ENCODE data around the gene IL12B. TPM values are rescaled to one million over a fixed set of nuclear protein-coding genes. Genes with fewer than 3 reads are reported as not detected.
"Not testable (repeated sequence)": the region's sequence is repeated elsewhere in the genome, so short reads cannot be mapped to it uniquely, and the experiment has no call there.

The IL12B gene
- 0.05 TPM in 1 of 2 replicates, not detected in the other for total RNA-seq (2014; rRNA removed; shearing (Covaris generic))

DNA sequence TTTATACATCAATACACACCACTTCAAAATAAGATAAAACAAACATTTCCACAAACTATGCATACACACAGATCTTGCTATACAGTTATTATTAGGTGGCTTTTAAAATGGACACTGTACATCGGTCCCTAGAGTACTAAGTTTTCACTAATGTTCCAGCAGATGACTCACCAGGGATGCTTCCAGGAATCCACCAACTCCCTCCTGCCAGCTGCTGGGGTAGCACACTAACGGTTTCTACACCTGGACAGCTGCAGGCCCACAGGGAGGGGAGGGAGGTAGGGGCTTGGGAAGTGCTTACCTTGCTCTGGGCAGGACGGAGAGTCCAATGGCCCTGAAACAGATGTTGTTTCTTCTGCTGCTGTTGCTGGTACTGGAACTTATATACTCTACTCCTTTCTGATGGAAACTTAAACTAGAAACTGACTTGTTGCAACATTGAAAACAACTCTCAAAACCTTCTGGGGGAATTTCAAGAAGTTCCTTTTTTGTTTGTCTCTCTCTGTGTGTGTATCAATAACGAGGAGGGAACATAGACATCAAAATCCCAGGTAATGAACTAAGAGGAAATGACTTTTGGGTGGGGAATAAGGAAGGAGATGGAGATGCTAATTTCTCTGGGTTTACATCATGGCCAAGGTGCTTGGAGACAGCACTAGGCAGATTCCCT lies at the start of gene IL12B:
Gene IL12B (minus strand): TSS at position 357 of the 670 bp plus-strand sequence. CDS start 3,705 bp downstream, outside the sequence.
- no peaks in the 10 kb centered on the region for H3K27me3 ChIP-seq (replicated peaks)
- no peak within 1 kb of the TSS for H3K4me3 ChIP-seq
- H3K4me1 ChIP-seq (replicated peaks) = peaks cover 26% of the 10 kb centered on the region
- peak in 1 of 2 experiments; percentile 47 for DNase-seq (ENCODE audit: low read depth in 1 of 2, low spot score in 2 of 2)
- no peaks in the 10 kb centered on the region for H3K36me3 ChIP-seq
- H3K27ac ChIP-seq = no peak within 1 kb of the TSS
- no peaks in the 10 kb centered on the region for H3K9me3 ChIP-seq (replicated peaks)

DNA sequence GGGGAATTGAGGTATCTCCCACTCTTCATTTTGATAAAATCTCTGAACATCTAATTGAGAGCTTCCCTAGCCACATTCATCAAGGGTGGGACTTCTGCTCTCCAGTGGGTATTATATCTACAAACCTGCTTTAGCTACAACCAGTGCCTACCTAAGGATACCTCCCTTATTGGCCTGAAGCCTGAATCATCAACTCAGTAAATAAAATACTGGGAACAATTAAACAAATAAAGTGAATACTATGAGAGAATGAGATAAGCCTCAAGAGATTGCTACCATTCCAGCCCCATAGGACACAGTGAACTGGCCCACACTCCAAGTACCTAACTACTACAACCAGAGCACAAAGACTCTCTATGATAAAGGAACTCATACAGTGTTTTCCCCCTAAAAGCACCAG lies 47.4 kb upstream of the IL12B start:
- Histone ChIP-seq H3K4me1 (replicated peaks) (no peaks in the 10 kb centered on the region), H3K36me3 (no peaks in the 10 kb centered on the region), H3K27me3 (replicated peaks) (no peaks in the 10 kb centered on the region), H3K27ac (no peak overlapping the region), H3K4me3 (no peak overlapping the region), H3K9me3 (replicated peaks) (no peaks in the 10 kb centered on the region)
- no peak for DNase-seq (ENCODE audit: low read depth in 1 of 2, low spot score in 2 of 2)

DNA sequence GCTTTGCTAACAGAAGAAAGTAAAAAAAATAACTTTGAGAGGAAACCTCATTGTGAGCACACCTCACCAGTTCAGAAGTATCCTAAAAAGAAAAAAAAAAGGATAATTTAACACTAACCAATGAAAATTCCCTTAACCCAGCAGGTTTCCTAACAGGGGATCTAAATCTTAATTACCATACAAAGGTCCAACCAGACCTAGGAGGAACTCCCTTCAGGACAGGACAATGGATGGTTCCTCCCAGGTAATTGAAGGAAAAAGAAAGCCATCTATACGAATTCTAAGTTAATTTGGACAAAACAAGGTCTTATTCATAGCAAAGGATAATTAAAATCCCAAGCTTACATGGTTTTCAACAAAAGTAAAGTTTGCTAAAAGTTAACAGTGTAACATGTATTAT lies 37.6 kb upstream of the IL12B start:
- not testable (repeated sequence) for H3K9me3 ChIP-seq (replicated peaks); H3K27me3 ChIP-seq (replicated peaks); H3K27ac ChIP-seq; H3K36me3 ChIP-seq; H3K4me1 ChIP-seq (replicated peaks); DNase-seq (ENCODE audit: low read depth in 1 of 2, low spot score in 2 of 2); H3K4me3 ChIP-seq

DNA sequence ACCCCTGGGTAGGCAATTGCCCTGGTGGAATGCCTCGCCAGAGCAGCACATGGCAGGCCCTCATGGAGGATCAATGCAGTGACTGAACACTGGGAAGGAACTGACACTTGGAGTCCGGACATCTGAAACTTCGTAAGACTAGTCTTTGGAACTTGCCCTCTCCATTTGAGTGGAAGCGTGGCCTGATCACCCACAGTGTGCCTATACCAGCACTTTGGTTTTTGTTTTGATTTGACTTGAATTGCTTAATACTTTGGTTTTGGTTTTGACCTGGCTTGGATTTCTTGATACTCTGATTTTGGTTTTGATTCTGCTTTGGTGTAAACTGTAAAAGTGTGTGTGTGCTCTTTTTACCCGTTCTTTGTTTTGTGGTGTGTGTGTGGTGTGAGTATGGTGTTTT lies 36.5 kb upstream of the IL12B start:
- not testable (repeated sequence) for DNase-seq (ENCODE audit: low read depth in 1 of 2, low spot score in 2 of 2); H3K4me1 ChIP-seq (replicated peaks); H3K27me3 ChIP-seq (replicated peaks); H3K4me3 ChIP-seq; H3K27ac ChIP-seq; H3K9me3 ChIP-seq (replicated peaks); H3K36me3 ChIP-seq

- Histone ChIP-seq H3K36me3 (no peaks in the 10 kb centered on the region), H3K27me3 (replicated peaks) (no peaks in the 10 kb centered on the region), H3K9me3 (replicated peaks) (no peaks in the 10 kb centered on the region), H3K27ac (no peak overlapping the region), H3K4me1 (replicated peaks) (peaks cover 18% of the 10 kb centered on the region), H3K4me3 (no peak overlapping the region)
- no peak for DNase-seq (ENCODE audit: low read depth in 1 of 2, low spot score in 2 of 2)
These were observed 31.9 kb upstream of the IL12B start for GRCh38 chr5:159362220-159362619.

DNA sequence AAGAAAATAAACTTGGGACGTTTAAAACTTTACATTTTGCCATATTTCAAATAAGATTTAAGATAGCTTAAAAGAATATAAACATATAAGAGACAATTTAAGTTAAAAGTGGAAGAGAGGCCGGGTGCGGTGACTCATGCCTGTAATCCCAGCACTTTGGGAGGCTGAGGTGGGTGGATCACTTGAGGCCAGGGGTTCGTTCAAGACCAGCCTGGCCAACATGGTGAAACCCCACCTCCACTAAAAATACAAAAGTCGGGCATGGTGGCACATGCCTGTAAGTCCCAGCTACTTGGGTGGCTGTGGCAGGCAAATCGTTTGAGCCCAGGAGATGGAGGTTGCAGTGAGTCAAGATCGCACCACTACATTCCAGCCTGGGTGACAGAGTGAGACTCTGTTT lies 29.6 kb upstream of the IL12B start:
- Histone ChIP-seq H3K27ac (peak overlapping the region; percentile 32), H3K4me1 (replicated peaks) (peaks cover 18% of the 10 kb centered on the region)
- H3K27me3 ChIP-seq (replicated peaks); H3K9me3 ChIP-seq (replicated peaks); H3K36me3 ChIP-seq; H3K4me3 ChIP-seq: not testable (repeated sequence)
- peak; percentile 62 to 82 for DNase-seq (ENCODE audit: low read depth in 1 of 2, low spot score in 2 of 2)

- DNase-seq (ENCODE audit: low read depth in 1 of 2, low spot score in 2 of 2) = peak in 1 of 2 experiments; percentile 18
- H3K4me1 ChIP-seq (replicated peaks) = peaks cover 18% of the 10 kb centered on the region
- no peak overlapping the region for H3K4me3 ChIP-seq
These were observed 29.1 kb upstream of the IL12B start for GRCh38 chr5:159359408-159359807.

GRCh38 chr5:159353661-159354252 lies 23.5 kb upstream of the IL12B start:
- Histone ChIP-seq H3K4me3 (no peak overlapping the region), H3K4me1 (replicated peaks) (peaks cover 8% of the 10 kb centered on the region), H3K27ac (no peak overlapping the region), H3K9me3 (replicated peaks) (no peaks in the 10 kb centered on the region), H3K27me3 (replicated peaks) (no peaks in the 10 kb centered on the region), H3K36me3 (no peaks in the 10 kb centered on the region)
- DNase-seq (ENCODE audit: low read depth in 1 of 2, low spot score in 2 of 2) = peak in 1 of 2 experiments; percentile 35

More at GRCh38 chr5:159359408-159359807, 29.1 kb upstream of the IL12B start:
- H3K27me3 ChIP-seq (replicated peaks) = no peaks in the 10 kb centered on the region
- peak overlapping the region; percentile 32 for H3K27ac ChIP-seq
- no peaks in the 10 kb centered on the region for H3K36me3 ChIP-seq
- no peaks in the 10 kb centered on the region for H3K9me3 ChIP-seq (replicated peaks)

DNA sequence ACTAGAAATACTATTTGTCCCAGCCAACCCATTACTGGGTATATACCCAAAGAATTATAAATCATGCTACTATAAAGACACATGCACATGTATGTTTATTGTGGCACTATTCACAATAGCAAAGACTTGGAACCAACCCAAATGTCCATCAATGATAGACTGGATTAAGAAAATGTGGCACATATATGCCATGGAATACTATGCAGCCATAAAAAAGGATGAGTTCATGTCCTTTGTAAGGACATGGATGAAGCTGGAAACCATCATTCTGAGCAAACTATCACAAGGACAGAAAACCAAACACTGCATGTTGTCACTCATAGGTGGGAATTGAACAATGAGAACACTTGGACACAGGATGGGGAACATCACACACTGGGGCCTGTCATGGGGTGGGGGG lies 20.4 kb upstream of the IL12B start:
- not testable (repeated sequence) for H3K27me3 ChIP-seq (replicated peaks); H3K9me3 ChIP-seq (replicated peaks); H3K4me1 ChIP-seq (replicated peaks); H3K4me3 ChIP-seq; H3K36me3 ChIP-seq; H3K27ac ChIP-seq; DNase-seq (ENCODE audit: low read depth in 1 of 2, low spot score in 2 of 2)

GRCh38 chr5:159350216-159350615 lies 19.9 kb upstream of the IL12B start:
- not testable (repeated sequence) for H3K9me3 ChIP-seq (replicated peaks); H3K4me1 ChIP-seq (replicated peaks); DNase-seq (ENCODE audit: low read depth in 1 of 2, low spot score in 2 of 2); H3K4me3 ChIP-seq; H3K27ac ChIP-seq; H3K27me3 ChIP-seq (replicated peaks); H3K36me3 ChIP-seq

DNA sequence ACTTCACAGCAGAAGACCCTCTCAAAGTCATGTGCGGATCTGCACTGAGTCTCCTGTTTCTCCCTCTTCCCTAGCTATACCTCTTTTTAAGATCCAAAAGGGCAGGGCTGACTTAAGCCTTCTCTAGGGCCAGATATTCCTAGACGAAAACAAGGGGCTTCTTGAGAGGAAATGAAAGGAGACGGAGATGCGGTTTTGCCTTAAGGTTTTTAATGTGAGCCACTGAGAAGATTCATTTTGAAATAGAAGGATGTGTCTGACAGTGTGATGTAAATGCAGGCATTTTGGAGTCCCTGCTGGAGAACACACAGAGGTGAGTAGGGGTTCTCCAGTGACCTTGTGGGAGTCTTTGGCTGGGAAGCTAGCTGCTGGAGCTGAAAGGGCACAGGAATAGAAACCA lies 15.6 kb upstream of the IL12B start:
- H3K27ac ChIP-seq = no peak overlapping the region
- no peaks in the 10 kb centered on the region for H3K27me3 ChIP-seq (replicated peaks)
- H3K4me1 ChIP-seq (replicated peaks) = peaks cover 15% of the 10 kb centered on the region
- no peak for DNase-seq (ENCODE audit: low read depth in 1 of 2, low spot score in 2 of 2)
- H3K9me3 ChIP-seq (replicated peaks) = no peaks in the 10 kb centered on the region
- no peaks in the 10 kb centered on the region for H3K36me3 ChIP-seq
- H3K4me3 ChIP-seq = no peak overlapping the region

DNA sequence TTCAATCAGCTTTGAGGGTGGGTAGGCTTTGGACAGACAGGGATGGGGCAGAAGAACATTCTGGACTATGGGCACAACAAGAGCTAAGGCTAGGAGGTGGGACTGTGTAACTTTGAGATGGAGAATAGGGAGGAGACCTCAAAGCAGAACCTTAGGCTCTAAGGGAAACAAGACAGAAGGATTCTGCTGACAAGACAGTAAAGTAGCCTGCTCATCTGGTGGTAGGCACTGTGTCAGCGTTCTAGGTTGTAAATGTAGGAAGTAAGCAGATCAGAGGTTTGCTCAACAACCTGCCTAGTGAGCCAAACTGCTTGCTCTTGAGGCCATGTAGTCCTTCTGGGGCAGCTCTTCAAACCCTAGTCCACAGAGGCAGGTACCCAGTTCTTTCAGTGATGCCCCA lies 15.0 kb upstream of the IL12B start:
- no peak for DNase-seq (ENCODE audit: low read depth in 1 of 2, low spot score in 2 of 2)
- H3K9me3 ChIP-seq (replicated peaks) = no peaks in the 10 kb centered on the region
- H3K4me1 ChIP-seq (replicated peaks) = peaks cover 15% of the 10 kb centered on the region
- H3K36me3 ChIP-seq = no peaks in the 10 kb centered on the region
- no peak overlapping the region for H3K4me3 ChIP-seq
- H3K27ac ChIP-seq = no peak overlapping the region
- H3K27me3 ChIP-seq (replicated peaks) = no peaks in the 10 kb centered on the region

GRCh38 chr5:159343295-159344094 lies 13.2 kb upstream of the IL12B start:
- Histone ChIP-seq H3K4me1 (replicated peaks) (peaks cover 15% of the 10 kb centered on the region), H3K4me3 (no peak overlapping the region), H3K27me3 (replicated peaks) (no peaks in the 10 kb centered on the region), H3K9me3 (replicated peaks) (no peaks in the 10 kb centered on the region), H3K36me3 (no peaks in the 10 kb centered on the region), H3K27ac (no peak overlapping the region)
- DNase-seq (ENCODE audit: low read depth in 1 of 2, low spot score in 2 of 2) = no peak

GRCh38 chr5:159342840-159343239 lies 12.6 kb upstream of the IL12B start:
- no peaks in the 10 kb centered on the region for H3K9me3 ChIP-seq (replicated peaks)

More at GRCh38 chr5:159342840-159343239, 12.6 kb upstream of the IL12B start:
- Histone ChIP-seq H3K4me3 (no peak overlapping the region), H3K36me3 (no peaks in the 10 kb centered on the region), H3K27ac (no peak overlapping the region), H3K4me1 (replicated peaks) (peaks cover 21% of the 10 kb centered on the region), H3K27me3 (replicated peaks) (no peaks in the 10 kb centered on the region)
- DNase-seq (ENCODE audit: low read depth in 1 of 2, low spot score in 2 of 2) = no peak

Data from SJSA1 (cell line).